CD4-positive, alpha-beta T cell treated with Interleukin-10 for 1 hour (primary cell): ENCODE results near the gene EPB41L2.
"Not testable (repeated sequence)": the region's sequence is repeated elsewhere in the genome, so short reads cannot be mapped to it uniquely, and the experiment has no call there.

ENCODE experiments used
- DNase-seq: peaks from one replicate; pipeline ENCODE4 v3.0.0-alpha.2; 2020

The EPB41L2 gene

DNA sequence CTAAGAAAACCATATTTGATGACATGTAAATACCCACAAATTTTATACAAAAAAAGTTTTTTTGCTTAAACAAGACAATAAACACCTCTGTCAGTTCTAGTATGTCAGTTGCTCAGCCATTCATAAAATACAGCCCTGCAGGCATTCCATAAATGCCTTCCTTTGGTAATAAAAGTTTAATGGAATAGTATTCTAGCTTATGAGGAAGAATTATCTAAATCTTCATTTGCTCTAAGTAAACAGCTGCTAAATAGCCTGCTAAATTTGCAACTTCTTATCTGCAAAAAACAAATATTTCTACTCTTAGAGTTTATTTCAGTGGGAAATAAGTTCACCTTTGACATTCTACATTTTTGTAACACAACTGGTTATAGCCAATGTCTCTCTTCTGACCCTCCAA, 127.1 kb downstream of the EPB41L2 start:
- no peak for DNase-seq

- no peak for DNase-seq
Observed at GRCh38 chr6:130934848-130935585, 128.0 kb downstream of the EPB41L2 start.

- DNase-seq: no peak
Observed at GRCh38 chr6:130933712-130934200, 129.3 kb downstream of the EPB41L2 start.

GRCh38 chr6:130932921-130933320, 130.1 kb downstream of the EPB41L2 start:
- no peak for DNase-seq

DNA sequence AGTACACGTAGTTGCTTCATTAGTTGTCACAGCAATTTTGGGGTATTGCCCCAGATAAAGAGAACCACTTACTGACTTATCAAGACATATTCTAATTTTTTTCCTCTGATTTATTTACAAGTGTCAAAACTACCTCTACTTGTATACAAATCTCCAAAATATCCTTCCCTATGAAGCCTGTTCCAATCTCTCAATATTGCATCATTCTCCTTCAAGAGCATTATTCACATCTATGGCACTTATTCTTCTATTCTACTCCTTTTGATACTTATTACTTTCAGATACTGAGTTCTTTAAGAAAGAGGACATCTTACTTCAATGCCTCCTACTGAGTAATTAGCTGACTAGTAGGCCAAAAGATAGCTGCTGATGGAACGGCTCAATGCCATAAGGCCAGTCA, 130.6 kb downstream of the EPB41L2 start:
- no peak for DNase-seq

GRCh38 chr6:130931683-130932082, 131.4 kb downstream of the EPB41L2 start:
- DNase-seq: no peak

- DNase-seq: no peak
Observed at GRCh38 chr6:130929036-130929678, 133.9 kb downstream of the EPB41L2 start.

DNA sequence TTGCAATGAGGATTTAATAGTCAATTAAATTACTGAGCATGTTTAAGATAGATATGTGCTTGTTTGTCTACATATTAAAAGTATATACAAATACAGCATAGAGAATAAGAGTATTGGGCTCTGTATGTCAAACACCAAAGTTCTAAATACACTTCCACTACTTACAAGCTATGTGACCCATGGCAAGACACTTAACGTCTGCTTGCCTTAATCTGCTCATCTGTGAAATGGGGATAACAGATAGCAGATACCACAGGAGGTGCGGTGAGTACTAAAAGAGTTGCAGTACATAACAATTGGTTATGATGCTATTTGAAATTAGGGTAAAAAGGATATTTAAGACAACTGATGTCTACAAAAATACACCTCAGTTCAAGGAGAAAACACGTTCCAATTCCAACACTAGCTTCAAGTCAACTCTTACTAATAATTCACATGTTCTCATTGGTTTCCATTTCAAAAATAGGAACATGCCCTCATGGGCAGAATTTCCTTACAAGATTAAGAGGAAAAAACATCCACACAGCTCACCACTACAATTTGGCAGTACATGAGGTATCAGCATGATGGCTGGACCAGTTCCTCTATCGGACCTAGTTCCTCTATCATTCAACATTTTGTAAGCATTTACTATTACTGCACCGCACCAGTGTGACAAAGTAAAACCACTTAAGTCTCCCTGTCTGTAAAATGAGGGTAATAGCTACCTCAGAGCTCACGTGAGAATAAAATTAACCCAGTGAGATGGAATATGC, 134.7 kb downstream of the EPB41L2 start:
- no peak for DNase-seq

- no peak for DNase-seq
Observed at GRCh38 chr6:130927305-130927704, 135.7 kb downstream of the EPB41L2 start.

DNA sequence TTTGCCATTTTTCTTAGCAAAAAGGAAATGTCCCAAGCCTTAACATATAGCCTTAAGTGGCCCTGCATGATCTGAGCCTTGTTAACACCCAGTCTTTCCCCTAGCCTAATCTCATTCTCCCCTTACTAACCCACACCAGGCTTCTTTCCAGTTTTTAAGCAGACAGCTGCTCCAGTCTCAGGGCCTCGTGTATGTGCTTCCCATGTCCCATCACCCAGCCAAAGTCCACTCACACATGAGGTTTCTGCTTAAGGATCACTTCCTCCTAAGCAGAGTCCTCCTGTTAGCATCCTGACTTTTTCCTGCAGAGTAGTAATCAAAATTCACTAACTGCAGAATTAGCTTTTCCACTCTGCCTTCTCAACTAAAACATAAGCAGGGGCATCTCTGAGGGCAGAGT, 139.7 kb downstream of the EPB41L2 start:
- DNase-seq: no peak

- no peak for DNase-seq
Observed at GRCh38 chr6:130922922-130923321, 140.1 kb downstream of the EPB41L2 start.

GRCh38 chr6:130920969-130921368, 142.1 kb downstream of the EPB41L2 start:
- DNase-seq: no peak

DNA sequence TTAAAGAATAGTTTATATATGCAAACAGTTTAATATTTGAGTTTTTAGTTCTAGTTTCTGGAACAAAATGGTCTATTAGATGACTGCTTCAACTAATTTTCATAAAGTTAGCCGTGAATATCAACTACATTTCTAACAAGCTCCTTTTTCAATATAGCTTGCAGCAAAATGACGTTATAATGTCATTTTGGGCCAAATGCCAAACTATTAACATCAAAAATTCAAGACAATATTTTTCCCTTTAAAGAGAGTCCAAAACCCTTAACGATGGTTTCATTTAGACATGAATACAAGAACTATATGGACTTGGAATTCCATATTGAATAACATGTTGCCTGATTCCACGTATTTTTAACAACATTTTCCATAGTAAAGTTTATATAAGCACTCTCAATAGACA, 144.9 kb downstream of the EPB41L2 start:
- DNase-seq: no peak

DNA sequence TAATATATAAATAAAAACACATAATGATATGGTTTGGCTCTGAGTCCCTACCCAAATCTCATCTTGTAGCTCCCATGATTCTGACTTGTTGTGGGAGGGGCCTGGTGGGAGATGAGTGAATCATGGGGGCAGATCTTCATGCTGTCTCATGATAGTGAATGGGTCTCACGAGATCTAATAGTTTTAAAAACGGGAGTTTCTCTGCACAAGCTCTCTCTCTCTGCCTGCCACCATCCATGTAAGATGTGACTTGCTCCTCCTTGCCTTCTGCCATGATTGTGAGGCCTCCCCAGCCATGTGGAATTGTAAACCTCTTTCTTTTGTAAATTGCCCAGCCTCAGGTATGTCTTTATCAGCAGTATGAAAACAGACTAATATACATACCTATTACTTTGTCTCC, 147.4 kb downstream of the EPB41L2 start:
- not testable (repeated sequence) for DNase-seq

GRCh38 chr6:130913120-130913519, 149.9 kb downstream of the EPB41L2 start:
- DNase-seq: peak; percentile 11

DNA sequence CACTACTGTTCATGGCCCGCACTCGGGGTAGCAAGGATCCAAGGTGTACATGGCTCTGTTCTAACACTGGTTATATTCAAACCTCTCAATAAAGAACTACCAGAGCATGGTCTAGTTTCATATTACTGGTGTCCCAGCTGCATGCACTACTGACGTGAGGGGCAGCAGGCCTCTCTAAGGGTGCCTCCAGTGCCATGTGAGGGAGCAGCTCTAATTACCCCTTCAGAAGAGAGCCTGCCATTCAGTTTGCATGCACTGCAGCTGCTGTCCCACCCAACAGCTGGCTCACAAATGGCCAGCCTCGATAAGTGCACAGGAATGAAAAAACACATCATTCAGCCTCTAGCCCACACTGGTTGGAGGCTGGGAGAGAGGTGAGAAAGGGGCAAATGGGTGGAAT, 150.6 kb downstream of the EPB41L2 start:
- DNase-seq: no peak

GRCh38 chr6:130908958-130909357, 154.1 kb downstream of the EPB41L2 start:
- DNase-seq: no peak

GRCh38 chr6:130908188-130908587, 154.9 kb downstream of the EPB41L2 start:
- no peak for DNase-seq

- no peak for DNase-seq
Observed at GRCh38 chr6:130907687-130908086, 155.4 kb downstream of the EPB41L2 start.

- no peak for DNase-seq
Observed at GRCh38 chr6:130906736-130907381, 156.2 kb downstream of the EPB41L2 start.

- no peak for DNase-seq
Observed at GRCh38 chr6:130903602-130904001, 159.4 kb downstream of the EPB41L2 start.

GRCh38 chr6:130903007-130903406, 160.0 kb downstream of the EPB41L2 start:
- no peak for DNase-seq

GRCh38 chr6:130900913-130901312, 162.1 kb downstream of the EPB41L2 start:
- no peak for DNase-seq
